ENCODE results near the gene ZC3H14.

DNA sequence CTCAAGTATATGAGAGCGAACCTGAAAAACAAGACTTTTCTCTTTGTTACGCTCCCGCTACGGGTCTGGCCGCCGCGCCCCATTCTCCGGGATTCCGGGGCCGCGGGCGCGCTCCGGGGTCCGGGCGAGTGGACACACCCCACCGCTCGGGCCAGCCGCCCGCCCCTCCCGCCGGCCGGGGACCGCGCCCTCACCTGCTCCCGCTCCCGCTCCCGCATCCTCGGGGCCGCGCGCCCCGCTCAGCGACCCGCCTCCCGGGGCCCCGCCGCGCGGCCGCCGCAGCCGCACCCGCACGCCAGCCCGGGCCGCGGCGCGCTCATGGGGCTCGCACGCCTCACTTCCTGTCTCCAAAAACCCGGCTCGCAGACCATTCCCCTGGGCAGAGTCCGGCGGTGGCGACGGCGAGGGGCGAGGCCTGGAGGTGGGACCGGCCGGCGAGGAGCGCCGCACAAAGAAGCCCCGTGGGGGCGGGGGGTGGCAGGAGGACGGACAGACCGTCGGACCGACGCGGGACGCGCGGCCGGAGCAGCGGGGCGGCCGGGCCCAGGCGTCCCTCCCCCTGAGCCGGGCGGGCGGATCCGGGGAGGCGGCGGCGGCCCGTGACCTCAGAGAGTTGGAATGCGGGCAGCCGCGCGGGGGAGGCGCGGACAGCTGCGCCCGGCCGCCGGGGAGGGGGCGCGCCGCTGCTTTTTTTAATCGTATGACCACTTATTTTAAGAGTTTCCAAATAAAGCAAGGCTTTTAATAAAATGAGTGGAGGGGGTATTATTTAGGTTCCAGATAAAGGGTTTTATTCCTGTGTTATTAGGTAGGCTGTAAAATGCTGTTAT lies 8.2 kb upstream of the ZC3H14 start, which contains the start of gene PTPN21:
- TF ChIP-seq, protein P1, sequence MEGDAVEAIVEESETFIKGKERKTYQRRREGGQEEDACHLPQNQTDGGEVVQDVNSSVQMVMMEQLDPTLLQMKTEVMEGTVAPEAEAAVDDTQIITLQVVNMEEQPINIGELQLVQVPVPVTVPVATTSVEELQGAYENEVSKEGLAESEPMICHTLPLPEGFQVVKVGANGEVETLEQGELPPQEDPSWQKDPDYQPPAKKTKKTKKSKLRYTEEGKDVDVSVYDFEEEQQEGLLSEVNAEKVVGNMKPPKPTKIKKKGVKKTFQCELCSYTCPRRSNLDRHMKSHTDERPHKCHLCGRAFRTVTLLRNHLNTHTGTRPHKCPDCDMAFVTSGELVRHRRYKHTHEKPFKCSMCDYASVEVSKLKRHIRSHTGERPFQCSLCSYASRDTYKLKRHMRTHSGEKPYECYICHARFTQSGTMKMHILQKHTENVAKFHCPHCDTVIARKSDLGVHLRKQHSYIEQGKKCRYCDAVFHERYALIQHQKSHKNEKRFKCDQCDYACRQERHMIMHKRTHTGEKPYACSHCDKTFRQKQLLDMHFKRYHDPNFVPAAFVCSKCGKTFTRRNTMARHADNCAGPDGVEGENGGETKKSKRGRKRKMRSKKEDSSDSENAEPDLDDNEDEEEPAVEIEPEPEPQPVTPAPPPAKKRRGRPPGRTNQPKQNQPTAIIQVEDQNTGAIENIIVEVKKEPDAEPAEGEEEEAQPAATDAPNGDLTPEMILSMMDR (IDR thresholded peaks at IDR 0.05; ENCODE audit: low read length): no peak
- TF ChIP-seq EZH2phosphoT487 (IDR thresholded peaks at IDR 0.05; ENCODE audit: low read length) (no peak), EZH2 (optimal IDR thresholded peaks at IDR 0.05; ENCODE audit: low read depth, low read length) (no peak)
